Uterus (tissue), 2 donors: ENCODE measurements around the gene ITIH6.

Experiments used
- POLR2A ChIP-seq, 2 donors: fragments of 450-650 bp; IDR thresholded peaks; one replicate each; pipeline ENCODE4 v1.6.1; 2016; ENCODE audit warnings: antibody characterized with exemption in 2 of 2, mild to moderate bottlenecking in 1 of 2, moderate library complexity in 1 of 2
- TF ChIP-seq, protein P1 (sequence below), 4 experiments: fragments of 200-600 bp in 2 of 4; fragments of 450-650 bp in 2 of 4; sonication (generic) in 2 of 4; IDR thresholded peaks; one replicate each; pipeline ENCODE4 v1.5.1; 2016 to 2019; ENCODE audit warnings: antibody characterized with exemption in 4 of 4, mild to moderate bottlenecking in 2 of 4, moderate library complexity in 1 of 4

DNA sequence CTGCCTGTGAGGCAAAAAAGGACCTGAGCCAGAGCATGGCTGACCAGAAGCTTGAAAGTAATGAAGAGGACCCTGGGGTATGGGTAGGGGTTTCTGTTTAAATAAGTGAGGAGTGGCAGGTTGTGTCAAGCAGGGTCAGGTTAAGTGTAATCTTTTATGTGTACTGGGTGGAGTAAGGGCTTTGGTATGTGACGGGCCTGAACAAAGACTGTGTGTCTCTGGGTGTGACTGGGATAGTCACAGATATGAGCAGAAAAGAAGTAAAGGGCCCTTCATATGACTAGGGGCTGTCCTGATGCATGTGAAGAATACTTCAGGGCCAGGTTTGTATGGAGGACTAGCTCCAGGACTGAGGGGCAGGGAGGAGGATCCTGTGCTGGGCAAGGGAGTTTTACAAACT lies 82.4 kb downstream of the ITIH6 start:
- TF ChIP-seq, protein P1, sequence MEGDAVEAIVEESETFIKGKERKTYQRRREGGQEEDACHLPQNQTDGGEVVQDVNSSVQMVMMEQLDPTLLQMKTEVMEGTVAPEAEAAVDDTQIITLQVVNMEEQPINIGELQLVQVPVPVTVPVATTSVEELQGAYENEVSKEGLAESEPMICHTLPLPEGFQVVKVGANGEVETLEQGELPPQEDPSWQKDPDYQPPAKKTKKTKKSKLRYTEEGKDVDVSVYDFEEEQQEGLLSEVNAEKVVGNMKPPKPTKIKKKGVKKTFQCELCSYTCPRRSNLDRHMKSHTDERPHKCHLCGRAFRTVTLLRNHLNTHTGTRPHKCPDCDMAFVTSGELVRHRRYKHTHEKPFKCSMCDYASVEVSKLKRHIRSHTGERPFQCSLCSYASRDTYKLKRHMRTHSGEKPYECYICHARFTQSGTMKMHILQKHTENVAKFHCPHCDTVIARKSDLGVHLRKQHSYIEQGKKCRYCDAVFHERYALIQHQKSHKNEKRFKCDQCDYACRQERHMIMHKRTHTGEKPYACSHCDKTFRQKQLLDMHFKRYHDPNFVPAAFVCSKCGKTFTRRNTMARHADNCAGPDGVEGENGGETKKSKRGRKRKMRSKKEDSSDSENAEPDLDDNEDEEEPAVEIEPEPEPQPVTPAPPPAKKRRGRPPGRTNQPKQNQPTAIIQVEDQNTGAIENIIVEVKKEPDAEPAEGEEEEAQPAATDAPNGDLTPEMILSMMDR (IDR thresholded peaks at IDR 0.05), result no peak
- no peak for TF ChIP-seq POLR2A (IDR thresholded peaks at IDR 0.05)
